Measurements from ENCODE around the gene ARRDC1. TPM values are rescaled to one million over a fixed set of nuclear protein-coding genes. Genes with fewer than 3 reads are reported as not detected.

The ARRDC1 gene
- total and polyA plus RNA-seq, 2 experiments from 2014 or later: 73.9 to 82.9 TPM

DNA sequence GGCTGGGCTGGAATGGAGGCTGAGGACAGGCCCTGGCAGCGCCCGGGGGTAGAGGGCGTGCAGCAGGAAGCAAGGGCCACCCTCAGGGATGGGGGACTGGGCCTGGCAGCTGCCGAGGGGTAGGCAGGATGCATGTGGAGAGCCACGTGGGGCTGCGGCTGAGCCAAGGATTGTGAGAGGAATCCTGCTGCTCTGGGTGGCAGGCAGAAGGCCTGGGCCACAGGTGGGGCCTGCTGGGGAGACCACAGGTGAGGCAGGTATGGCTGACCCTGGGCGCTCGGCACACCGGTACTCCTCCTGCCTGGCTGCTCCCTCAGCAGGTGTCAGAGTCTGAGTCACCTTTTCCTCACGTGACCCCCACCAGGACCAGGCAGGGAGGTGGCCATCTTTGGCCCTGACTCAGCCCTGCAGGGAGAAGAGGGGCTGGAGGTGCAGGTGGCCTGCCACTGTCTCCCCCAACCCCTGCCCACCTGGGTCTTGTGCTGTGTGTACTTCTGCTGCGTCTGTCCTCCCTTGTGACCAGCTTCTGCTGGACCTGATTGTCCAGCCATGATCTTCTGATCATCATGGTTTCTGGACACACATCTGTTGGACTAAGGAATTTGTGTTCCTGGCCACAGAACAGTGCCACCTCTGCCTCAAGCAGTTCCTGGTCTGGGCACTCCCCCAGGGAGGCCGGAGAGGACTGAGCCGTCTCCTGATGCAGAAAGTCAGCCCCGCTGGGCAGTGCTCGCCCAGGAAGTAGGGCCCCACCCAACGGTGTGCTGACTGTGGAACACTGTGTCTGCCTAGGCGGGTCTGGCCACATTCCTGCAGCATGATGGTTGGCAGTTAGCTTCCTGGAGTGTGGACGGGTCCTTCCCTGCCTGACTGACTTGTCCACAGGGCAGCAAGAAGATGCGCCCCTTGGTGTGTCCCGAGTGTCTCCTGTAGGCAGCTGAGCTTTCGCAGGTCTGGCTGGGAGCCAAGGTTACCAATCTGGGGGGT lies 6.4 kb downstream of the ARRDC1 start:
- peaks cover 7% of the 10 kb centered on the region for H3K36me3 ChIP-seq
- H3K9me3 ChIP-seq (ENCODE audit: low read depth): no peaks in the 10 kb centered on the region
- peak overlapping the region; percentile 23 for H3K27ac ChIP-seq
- TF ChIP-seq, protein P1, sequence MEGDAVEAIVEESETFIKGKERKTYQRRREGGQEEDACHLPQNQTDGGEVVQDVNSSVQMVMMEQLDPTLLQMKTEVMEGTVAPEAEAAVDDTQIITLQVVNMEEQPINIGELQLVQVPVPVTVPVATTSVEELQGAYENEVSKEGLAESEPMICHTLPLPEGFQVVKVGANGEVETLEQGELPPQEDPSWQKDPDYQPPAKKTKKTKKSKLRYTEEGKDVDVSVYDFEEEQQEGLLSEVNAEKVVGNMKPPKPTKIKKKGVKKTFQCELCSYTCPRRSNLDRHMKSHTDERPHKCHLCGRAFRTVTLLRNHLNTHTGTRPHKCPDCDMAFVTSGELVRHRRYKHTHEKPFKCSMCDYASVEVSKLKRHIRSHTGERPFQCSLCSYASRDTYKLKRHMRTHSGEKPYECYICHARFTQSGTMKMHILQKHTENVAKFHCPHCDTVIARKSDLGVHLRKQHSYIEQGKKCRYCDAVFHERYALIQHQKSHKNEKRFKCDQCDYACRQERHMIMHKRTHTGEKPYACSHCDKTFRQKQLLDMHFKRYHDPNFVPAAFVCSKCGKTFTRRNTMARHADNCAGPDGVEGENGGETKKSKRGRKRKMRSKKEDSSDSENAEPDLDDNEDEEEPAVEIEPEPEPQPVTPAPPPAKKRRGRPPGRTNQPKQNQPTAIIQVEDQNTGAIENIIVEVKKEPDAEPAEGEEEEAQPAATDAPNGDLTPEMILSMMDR (IDR thresholded peaks at IDR 0.05; ENCODE audit: low read depth, low read length): no peak
- peaks cover 13% of the 10 kb centered on the region for H3K4me1 ChIP-seq (ENCODE audit: low read depth)
- H3K4me3 ChIP-seq: no peak overlapping the region
- DNase-seq (ENCODE audit: low read depth in 1 of 2, low spot score in 1 of 2): peak in 1 of 2 donors; percentile 57
- H3K27me3 ChIP-seq: no peaks in the 10 kb centered on the region

DNA sequence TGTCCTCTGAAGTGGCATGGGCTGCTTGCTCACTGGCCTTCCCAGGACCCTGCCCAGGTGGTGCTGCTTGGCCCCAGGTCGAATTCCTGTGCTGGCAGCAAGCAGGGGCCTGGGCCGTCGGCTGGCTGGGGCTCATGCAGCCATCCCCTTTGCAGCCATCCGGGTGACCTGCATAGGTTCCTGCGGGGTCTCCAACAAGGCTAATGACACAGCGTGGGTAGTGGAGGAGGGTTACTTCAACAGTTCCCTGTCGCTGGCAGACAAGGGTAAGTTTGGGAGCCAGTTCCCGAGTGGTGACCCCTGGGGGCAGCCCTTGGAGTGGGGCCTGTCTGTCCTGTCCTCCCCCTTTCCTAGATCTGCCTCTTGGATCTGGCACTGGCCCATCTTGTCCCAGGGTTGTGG lies 7.3 kb downstream of the ARRDC1 start:
- TF ChIP-seq, protein P1 (IDR thresholded peaks at IDR 0.05; ENCODE audit: low read depth, low read length): no peak
- H3K27ac ChIP-seq: peak overlapping the region; percentile 23
- DNase-seq (ENCODE audit: low read depth in 1 of 2, low spot score in 1 of 2): no peak

DNA sequence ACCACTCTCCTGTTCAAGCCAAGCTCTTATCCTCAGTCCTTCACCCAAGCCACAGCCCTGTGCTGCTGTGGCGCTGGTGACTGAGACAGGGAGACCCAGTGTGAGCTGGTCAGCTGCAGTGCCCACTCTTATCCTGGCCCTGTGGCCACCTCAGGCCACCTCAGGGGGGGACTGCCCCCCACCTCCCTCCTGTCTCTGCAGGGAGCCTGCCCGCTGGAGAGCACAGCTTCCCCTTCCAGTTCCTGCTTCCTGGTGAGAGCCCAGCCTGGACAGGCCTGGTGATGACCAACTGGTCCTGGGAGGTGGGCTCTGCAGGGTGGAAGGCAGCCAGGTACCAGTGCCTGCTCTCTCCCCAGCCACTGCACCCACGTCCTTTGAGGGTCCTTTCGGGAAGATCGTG lies 7.8 kb downstream of the ARRDC1 start:
- Histone ChIP-seq H3K36me3 (peaks cover 7% of the 10 kb centered on the region), H3K4me3 (no peak overlapping the region), H3K27me3 (no peaks in the 10 kb centered on the region), H3K27ac (peak overlapping the region; percentile 23), H3K4me1 (ENCODE audit: low read depth) (peaks cover 5% of the 10 kb centered on the region), H3K9me3 (ENCODE audit: low read depth) (no peaks in the 10 kb centered on the region)
- no peak for DNase-seq (ENCODE audit: low read depth in 1 of 2, low spot score in 1 of 2)
- TF ChIP-seq, protein P1 (IDR thresholded peaks at IDR 0.05; ENCODE audit: low read depth, low read length): no peak

More for the DNA sequence above, 7.3 kb downstream of the ARRDC1 start:
- Histone ChIP-seq H3K4me1 (ENCODE audit: low read depth) (peaks cover 8% of the 10 kb centered on the region), H3K36me3 (peaks cover 7% of the 10 kb centered on the region), H3K9me3 (ENCODE audit: low read depth) (no peaks in the 10 kb centered on the region), H3K4me3 (no peak overlapping the region), H3K27me3 (no peaks in the 10 kb centered on the region)

DNA sequence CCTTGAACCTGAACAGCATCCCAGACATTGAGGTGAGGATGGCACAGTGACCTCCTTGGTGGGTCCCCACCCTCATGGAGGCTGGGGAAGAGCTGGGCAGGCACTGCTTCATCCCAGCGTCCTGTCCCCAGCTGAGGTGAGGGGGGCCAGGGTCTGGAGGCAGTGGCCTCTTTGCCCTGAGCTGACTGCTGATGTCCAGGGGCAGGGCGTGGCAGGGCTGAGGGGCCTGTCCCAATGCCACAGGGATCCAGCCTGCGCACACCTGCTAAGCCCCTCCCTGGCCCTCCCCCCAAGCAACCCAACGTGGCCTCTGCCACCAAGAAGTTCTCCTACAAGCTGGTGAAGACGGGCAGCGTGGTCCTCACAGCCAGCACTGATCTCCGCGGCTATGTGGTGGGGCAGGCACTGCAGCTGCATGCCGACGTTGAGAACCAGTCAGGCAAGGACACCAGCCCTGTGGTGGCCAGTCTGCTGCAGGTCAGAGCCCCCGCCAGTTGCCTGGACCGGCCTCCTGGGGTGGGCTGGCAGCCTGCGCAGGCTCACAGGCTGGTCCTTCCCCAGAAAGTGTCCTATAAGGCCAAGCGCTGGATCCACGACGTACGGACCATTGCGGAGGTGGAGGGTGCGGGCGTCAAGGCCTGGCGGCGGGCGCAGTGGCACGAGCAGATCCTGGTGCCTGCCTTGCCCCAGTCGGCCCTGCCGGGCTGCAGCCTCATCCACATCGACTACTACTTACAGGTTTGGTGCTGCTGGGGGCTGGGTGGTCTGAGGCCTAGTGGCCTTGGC lies 8.4 kb downstream of the ARRDC1 start:
- Histone ChIP-seq H3K27ac (no peak overlapping the region), H3K9me3 (ENCODE audit: low read depth) (no peaks in the 10 kb centered on the region), H3K36me3 (peaks cover 7% of the 10 kb centered on the region), H3K27me3 (no peaks in the 10 kb centered on the region), H3K4me1 (ENCODE audit: low read depth) (peaks cover 5% of the 10 kb centered on the region), H3K4me3 (no peak overlapping the region)
- TF ChIP-seq, protein P1 (IDR thresholded peaks at IDR 0.05; ENCODE audit: low read depth, low read length): no peak
- no peak for DNase-seq (ENCODE audit: low read depth in 1 of 2, low spot score in 1 of 2)

DNA sequence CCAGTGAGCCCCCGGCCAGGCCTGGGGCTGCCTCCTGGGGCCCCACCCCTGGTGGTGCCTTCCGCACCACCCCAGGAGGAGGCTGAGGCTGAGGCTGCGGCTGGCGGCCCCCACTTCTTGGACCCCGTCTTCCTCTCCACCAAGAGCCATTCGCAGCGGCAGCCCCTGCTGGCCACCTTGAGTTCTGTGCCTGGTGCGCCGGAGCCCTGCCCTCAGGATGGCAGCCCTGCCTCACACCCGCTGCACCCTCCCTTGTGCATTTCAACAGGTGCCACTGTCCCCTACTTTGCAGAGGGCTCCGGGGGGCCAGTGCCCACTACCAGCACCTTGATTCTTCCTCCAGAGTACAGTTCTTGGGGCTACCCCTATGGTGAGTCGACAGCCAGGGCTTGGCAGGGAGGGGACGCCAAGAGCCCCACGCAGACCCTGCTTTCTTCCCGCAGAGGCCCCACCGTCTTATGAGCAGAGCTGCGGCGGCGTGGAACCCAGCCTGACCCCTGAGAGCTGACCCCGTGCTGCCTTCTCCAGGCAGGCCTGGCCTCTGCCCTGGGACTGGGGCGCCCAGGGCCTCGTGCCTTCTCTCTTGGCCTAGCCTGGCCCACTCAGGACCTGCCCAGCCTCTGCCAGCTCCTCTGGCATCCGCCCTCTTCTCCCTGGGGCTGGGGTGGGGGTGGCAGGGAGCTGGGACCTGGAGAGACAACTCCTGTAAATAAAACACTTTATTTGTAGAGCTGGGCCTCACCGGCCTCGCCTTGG lies 9.3 kb downstream of the ARRDC1 start:
- Histone ChIP-seq H3K4me1 (ENCODE audit: low read depth) (peaks cover 6% of the 10 kb centered on the region), H3K27ac (no peak overlapping the region), H3K36me3 (peaks cover 7% of the 10 kb centered on the region), H3K9me3 (ENCODE audit: low read depth) (no peaks in the 10 kb centered on the region), H3K4me3 (no peak overlapping the region), H3K27me3 (no peaks in the 10 kb centered on the region)
- TF ChIP-seq, protein P1 (IDR thresholded peaks at IDR 0.05; ENCODE audit: low read depth, low read length): no peak
- no peak for DNase-seq (ENCODE audit: low read depth in 1 of 2, low spot score in 1 of 2)

All from cardiac muscle cell (in vitro differentiated cells and primary cell).